Testis (tissue), 2 donors: ENCODE measurements around the gene PFKFB4.

Experiments
- POLR2A ChIP-seq: fragments of 450-650 bp; IDR thresholded peaks from one replicate; pipeline ENCODE4 v1.6.1; 2017; ENCODE audit warnings: antibody characterized with exemption, mild to moderate bottlenecking, moderate library complexity
- TF ChIP-seq, protein P1 (sequence below), 3 experiments: fragments of 450-650 bp in 2 of 3; fragments of 200-600 bp in 1 of 3; sonication (generic) in 1 of 3; IDR thresholded peaks; one replicate each; pipeline ENCODE4 v1.5.1; 2016 to 2019; ENCODE audit warnings: antibody characterized with exemption in 3 of 3, mild to moderate bottlenecking in 2 of 3, moderate library complexity in 1 of 3

DNA sequence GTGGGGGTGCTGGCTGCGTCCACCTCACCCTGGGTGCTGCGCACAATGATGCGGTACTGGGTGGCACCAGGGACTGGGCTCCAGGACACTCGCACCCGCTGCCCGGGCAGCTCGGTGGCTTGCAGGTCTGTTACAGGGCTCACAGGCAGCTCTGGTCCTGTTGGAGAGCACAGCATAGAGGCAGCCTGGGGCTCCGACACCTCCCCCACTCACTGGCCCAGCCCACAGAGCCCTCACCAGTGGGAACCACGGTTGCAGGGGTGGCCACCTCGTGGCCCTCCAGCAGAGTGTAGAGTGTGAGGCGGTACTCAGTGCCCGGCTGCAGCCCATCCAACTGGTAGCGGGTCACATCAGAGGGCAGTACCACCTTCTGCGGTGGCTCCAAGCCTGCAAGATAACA is 34.8 kb upstream of the PFKFB4 start:
- TF ChIP-seq, protein P1, sequence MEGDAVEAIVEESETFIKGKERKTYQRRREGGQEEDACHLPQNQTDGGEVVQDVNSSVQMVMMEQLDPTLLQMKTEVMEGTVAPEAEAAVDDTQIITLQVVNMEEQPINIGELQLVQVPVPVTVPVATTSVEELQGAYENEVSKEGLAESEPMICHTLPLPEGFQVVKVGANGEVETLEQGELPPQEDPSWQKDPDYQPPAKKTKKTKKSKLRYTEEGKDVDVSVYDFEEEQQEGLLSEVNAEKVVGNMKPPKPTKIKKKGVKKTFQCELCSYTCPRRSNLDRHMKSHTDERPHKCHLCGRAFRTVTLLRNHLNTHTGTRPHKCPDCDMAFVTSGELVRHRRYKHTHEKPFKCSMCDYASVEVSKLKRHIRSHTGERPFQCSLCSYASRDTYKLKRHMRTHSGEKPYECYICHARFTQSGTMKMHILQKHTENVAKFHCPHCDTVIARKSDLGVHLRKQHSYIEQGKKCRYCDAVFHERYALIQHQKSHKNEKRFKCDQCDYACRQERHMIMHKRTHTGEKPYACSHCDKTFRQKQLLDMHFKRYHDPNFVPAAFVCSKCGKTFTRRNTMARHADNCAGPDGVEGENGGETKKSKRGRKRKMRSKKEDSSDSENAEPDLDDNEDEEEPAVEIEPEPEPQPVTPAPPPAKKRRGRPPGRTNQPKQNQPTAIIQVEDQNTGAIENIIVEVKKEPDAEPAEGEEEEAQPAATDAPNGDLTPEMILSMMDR (IDR thresholded peaks at IDR 0.05), result no peak
- no peak for TF ChIP-seq POLR2A
